NCI-H2081 (cell line): Measurements from ENCODE around the gene EIF5A.

Source experiments
- DNase-seq, 2 experiments: peaks; one replicate each; lab custom pipeline; 2025; lab: John Stamatoyannopoulos, UW

The EIF5A gene

GRCh38 chr17:7285679-7286078 lies 21.7 kb upstream of the EIF5A start:
- no peak for DNase-seq

DNA sequence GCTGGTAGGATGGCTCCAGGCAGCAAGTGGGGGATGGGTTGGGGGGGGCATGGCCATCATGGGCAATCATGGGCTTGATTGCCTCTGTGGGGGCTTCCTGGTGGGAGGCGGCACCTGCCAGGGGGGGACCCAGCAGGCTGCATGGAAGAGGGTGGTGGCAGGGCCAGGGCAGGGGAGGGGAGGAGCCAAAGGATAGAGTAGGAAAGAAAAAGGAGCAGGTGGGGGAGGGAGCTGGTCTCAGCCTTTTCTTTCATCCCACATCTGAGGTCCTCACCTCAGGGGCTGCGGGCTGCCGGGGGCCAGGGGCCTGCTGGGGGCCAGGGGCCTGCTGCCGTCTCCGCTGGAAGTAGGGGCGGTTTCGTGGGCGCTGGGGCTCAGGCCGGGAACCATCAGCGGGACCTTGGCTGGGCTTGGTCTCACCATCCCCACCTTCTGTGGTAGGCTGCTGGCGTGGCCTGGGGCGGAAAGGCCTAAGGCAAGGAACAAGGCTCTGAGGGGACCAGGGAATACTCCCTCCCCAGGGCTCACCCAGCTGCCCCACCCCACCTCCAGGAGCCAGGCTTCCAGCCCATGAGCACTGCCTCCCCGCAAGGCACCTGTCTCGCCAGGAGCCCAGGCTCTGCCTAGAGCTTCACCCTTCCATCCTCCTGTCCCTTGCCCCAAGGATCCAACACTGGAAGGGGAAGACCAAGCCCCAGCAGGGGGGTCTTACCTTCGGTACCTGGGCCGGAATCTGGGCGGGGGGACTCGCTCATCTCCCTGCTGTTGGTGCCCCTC lies 18.0 kb upstream of the EIF5A start:
- no peak for DNase-seq

- DNase-seq: no peak
These were observed 17.3 kb upstream of the EIF5A start for GRCh38 chr17:7290166-7290565.

DNA sequence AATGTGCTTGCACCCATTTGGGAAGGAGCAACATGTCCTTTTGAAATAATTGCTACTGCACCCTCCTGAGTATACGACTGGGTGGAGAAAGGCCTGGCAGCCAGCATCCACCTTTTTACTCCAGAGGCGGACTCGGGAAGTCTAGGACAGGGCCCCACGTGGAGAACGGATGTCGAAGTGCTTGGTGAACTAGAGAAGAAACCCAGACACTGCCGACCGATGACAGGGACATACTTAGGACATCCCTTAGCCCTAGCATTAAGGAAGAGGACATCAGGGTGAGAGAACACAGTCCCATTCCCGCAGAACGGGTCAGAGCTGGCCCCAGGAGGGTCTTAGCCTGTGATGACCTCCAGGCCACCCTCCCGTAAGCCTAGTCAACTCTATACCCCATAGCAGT lies 16.7 kb upstream of the EIF5A start:
- DNase-seq: no peak

DNA sequence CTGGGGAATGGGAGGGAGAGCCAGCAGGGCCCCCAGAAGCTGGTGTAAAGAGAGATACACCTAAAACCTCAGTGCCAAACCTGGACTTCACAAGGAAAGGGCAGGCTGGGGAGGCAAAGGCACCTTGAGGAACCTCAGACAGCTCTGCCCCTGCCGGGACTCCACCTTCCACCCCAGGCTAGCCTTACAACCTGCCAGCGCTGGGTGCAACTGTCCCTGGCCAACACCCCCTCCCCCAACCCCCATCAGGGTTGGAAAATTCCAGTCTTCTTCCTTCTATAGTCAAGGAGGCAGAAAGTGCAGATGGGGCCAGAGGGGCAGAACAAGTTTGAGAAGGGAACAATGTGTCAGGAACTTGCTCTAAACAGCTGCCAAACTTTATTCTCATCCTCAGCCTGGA lies 15.2 kb upstream of the EIF5A start:
- no peak for DNase-seq

GRCh38 chr17:7292729-7293128 lies 14.7 kb upstream of the EIF5A start:
- no peak for DNase-seq

GRCh38 chr17:7293159-7293558 lies 14.3 kb upstream of the EIF5A start:
- DNase-seq: no peak

DNA sequence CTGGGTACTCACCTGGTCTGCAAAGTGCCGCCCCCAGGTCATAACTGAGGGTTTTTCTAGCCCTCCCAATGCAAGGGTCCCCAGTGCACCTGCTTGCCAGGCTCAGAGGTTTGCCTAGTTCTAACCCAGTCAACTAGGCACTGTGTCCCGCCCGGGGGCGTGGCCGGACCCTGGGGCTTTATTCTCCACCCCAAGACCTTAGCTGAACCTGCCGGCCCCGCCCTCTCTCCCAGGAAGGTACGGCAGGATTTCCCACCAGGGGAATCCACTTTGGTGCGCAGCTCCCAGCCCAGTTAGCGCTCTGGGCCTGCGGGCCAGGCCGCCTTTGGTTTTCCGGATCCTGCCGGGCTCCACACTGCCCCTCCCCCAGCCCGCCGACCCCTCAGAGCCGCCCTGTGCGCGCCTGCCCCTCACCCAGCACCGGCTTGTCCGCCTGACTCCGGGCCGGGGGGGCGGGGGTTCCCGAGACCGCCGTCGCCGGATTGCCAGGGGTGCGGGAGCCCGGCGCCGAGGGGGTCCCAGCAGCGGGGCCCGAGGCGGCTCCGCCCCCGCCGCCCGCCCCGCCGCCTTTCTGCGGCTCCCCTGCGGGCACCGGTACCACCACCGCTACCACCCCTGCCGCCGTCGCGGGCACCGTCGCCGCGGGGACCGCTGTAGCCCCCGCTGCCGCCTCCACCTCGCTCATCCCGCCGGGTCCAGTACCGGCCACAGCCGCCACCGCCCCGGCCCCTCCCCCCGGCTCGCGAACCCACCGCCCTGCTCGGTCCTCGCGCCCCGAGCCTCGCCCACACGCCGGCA lies 13.4 kb upstream of the EIF5A start:
- DNase-seq: no peak

GRCh38 chr17:7294614-7295153 lies 12.7 kb upstream of the EIF5A start, which contains the start of gene YBX2:
YBX2 (minus strand) TSS chr17:7294639; CDS start chr17:7294500, 139 bp downstream.
- DNase-seq: peak; percentile 53

- no peak for DNase-seq
These were observed 11.9 kb upstream of the EIF5A start for GRCh38 chr17:7295230-7296180.

DNA sequence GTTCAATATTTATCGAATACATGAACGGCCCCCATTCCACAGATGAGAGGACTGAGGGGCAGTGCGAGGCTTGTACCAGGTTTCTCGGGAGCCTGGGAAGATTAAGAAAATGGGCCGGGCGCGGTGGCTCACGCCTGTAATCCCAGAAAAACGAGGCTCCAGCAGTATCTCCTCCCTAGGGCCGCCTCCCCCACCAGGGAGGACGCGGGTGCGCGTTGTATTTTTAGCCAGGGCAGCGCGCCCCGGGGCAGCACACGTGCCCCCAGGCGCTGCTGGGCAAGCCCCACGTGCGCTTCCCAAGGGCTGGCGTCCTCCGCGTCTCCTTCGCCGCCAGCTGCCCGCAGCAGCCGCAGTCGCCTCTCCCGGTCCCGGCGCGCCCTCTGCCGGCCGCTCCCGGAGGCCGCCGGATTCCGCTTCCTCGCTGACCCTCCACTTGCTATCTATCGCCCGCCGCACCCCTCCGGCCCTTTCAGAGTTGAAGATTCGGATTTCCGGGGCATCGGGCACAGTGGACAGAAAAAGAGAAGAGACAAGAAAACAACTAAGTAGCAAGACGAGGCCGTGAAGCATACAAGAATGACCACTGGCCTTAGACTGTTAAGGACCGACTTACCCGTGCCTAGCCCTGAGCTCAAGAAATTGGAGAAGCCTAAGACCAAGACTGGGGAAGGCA lies 11.1 kb upstream of the EIF5A start:
- peak; percentile 59 to 68 for DNase-seq

DNA sequence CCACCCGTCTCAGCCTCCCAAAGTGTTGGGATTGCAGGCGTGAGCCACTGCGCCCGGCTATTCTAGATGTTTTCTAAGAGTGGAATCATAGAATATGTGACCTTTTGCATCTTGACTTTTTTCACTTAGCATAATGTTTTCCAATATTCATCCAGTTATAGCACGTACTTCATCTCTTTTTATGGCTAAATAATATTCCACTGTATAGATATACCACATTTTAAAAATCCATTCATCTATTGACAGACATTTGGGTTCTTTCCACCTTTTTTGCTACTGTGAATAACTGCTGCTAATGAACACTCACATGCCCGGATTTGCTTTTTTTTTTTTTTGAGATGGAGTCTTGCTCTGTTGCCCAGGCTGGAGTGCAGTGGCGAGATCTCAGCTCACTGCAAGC lies 3.2 kb upstream of the EIF5A start:
- no peak for DNase-seq

GRCh38 chr17:7307686-7308624 lies 527 bp downstream of the EIF5A start:
- DNase-seq: peak in 1 of 2 experiments; percentile 37

DNA sequence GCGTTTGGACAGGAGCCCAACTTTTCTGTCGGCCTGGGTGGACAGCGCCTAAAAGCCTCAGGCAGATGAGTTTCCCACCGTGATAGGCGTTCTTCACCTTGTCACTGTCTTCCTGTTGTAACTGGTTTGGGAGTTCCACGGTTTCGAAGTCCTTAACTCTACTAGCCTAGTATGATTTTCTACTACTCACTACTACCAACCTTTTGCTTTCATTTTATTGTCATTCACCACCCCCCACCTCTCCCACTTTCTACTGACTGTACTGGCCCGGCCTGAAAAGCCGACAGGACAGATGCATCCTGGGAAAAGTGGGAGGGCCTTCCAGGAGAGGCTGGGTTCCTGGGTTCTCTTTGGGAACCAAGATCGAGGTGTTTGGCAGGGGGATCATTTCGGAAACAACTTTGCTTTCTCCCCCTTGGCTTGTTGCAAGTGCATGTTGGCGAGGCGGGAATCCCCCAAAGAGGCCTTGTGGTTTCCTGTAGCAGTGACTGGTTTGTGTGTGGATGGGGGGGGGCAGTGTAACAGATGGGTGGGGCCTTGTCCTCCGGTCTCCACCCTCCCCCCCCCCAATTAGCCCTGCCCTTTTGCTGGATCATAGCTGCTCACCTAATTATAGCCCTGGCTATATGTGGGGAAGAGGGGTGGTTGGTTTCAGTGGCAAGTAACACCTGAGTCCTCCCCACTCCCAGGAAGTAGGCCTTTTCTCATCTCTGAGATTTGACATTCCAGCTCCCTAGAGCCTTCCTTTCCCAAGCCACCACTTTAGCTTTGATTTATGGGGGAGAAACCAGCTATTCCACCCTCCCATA lies 1.4 kb downstream of the EIF5A start:
- peak; percentile 38 to 64 for DNase-seq

DNA sequence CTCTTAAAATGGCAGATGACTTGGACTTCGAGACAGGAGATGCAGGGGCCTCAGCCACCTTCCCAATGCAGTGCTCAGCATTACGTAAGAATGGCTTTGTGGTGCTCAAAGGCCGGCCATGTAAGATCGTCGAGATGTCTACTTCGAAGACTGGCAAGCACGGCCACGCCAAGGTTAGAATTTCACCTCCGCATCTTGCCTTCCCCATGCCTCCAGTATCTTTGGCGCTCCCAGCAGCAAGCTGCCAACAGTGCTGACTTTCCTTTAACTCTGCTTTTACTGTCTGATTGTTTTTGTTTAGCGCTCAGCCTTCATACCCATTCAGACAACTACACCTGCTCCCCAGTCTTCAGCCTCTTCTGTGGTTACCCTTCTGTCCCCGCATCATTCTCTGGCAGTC lies 2.2 kb downstream of the EIF5A start:
- no peak for DNase-seq

DNA sequence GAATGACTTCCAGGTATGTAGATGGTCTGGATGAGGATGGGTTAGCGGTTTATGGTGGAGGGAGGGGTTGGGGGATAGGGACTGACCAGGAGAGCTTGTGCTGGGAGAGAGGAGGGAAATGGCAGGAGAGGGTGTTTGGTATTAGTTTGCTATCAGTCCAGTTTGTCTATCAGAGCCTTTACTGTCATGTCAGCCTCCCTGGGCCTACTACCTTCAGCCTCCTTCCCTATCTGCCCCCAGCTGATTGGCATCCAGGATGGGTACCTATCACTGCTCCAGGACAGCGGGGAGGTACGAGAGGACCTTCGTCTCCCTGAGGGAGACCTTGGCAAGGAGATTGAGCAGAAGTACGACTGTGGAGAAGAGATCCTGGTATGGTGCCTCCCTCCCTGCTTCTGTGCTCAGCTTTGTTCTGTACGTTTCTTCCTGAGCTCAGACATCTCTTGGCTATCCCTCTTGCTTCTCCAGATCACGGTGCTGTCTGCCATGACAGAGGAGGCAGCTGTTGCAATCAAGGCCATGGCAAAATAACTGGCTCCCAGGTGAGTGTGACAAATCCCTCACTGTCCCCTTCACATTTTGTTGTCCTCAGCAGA lies 3.8 kb downstream of the EIF5A start:
- no peak for DNase-seq

- DNase-seq: no peak
These were observed 5.1 kb downstream of the EIF5A start for GRCh38 chr17:7312432-7313087.
